NCI-H345 treated with DMSO at 0.1 percent for 48 hours (cell line): ENCODE results near the gene NEDD4.
"Not testable (repeated sequence)": the region's sequence is repeated elsewhere in the genome, so short reads cannot be mapped to it uniquely, and the experiment has no call there.

Experiments
- DNase-seq: peaks from one replicate; lab custom pipeline; 2025; ENCODE audit not compliant: unreplicated experiment; lab: John Stamatoyannopoulos, UW

The NEDD4 gene

DNA sequence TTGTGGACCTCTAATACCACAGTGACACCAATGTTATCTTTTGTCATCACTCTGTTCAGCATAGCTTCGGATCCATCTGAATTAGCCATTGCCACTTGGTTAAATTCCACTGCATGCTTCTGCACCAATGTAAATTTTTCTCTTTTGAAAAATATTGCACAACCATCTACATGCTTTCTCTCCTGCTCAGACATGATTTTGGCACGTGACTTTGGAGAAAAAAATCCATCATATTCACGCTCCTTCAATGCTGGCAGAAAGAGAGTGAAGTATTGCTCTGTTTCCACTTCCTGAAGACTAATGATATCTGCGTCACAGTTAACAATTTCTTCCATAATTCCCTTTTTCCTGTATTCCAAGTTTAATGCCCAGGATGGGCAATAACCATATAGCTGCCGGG, 13.0 kb upstream of the NEDD4 start:
- not testable (repeated sequence) for DNase-seq

DNA sequence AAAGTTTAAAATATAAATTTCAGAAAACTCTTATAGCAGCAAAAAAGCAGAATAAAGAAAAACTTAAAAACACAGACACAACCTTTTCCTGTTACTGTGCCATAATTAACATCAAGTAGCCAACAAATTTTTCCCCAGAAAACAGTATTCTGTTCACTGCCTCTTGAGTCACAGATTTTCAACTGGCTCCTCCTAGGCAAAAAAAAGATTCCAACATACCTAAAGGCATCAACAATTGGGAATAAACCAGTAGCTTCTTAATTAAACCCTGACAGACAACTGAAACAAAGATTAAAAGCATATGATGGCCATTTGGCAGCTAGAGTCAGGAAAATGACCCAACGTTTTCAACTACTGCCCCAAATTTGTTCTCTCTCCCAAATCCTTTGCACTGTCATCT, 10.9 kb upstream of the NEDD4 start:
- DNase-seq: not testable (repeated sequence)

DNA sequence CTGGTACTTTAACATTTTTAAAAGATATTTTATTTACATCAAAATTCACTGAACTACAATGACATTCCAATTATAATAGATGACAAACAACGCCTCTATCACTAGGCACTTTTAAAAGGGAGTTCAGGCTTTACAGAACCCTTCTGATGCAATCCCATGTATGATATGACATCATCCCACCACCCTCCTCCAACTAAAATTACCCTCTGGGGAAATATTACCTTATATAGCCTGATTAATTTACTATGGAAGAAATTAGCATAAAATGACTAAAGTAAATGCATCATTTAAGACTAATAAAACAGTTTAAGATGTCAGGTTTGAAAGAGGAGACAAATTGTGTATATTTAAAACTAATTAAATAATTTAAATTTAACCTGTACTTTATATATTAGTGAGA, 10.4 kb upstream of the NEDD4 start:
- not testable (repeated sequence) for DNase-seq

DNA sequence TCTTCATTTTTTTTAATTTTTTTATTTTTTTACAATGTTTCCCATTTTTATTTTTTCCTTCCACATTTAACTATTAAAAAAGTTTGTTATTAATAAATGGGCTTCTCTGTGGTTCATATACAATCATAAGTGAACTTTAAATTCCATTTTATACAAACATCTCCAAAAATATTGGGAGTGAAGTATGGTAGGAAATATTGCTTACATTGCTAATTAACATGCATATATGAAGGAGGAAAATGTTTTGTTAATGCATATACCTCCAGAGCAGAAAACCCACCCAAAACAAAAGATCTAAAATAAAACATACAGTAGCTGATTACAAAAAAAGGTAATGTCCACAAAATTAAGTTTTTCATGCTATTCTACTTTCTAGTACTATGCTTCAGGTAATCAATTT, 9.9 kb upstream of the NEDD4 start:
- not testable (repeated sequence) for DNase-seq

DNA sequence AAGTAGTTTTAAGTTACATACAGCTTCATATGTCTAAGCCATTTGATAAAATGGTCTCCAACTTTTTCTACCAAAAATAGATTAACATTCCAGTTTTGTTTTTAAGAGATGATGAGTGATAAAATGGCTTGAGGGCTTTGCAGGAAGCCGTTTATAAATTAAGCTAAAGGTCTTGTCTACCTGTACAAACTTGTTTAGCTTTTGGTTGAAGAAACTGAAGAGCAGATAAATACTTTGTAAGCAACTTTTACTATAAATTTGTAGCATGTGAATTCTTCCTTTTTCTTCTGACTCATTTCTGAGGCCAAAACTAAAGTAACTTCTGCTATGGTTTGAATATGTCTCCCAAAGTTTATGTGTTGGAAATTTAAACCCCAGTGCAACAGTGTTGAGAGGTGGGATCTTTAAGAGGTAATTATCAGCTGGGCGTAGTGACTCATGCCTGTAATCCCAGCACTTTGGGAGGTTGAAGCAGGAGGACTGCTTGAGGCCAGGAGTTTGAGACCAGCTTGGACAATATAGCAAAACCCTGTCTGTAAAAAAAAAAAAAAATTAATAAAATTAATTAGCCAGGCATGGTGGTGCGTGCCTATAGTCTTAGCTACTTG, 8.2 kb upstream of the NEDD4 start:
- no peak for DNase-seq

DNA sequence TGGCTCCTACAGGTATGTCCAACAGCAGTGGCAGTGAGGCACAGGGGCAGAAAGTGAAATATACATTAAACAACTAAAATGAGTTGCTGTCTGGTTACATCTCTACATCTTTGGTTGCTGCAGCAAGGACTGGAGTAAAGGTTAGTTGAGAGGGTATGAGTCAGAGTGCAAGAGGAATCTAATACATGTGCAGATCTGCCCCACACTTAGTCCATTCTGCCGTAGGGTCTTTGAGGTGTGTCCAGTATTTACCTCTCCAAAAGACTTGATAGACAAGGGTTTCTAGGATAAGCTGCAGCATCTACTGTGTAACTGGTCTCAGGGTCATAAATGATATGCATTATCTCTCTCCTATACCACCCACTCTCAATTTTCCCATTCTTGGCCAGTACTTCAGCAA, 6.2 kb upstream of the NEDD4 start:
- DNase-seq: no peak

DNA sequence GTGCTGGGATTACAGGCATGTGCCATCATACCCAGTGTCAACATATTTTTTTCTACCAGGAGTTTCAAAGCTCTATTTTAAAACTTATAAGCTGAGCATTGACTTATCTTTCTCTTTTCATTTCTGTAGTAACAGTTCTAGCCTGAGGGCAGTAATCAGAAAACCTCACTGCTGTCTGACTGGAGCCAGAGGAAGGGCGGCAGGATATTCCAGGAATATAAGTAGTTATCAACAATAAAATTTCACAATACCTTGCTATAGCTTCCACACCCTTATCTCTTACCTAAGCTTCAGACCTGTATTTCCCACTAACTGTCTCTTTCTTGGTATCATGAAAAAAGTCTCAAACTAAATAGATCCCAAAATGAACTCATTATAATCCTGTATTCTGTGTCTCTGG, 5.1 kb upstream of the NEDD4 start:
- no peak for DNase-seq

DNA sequence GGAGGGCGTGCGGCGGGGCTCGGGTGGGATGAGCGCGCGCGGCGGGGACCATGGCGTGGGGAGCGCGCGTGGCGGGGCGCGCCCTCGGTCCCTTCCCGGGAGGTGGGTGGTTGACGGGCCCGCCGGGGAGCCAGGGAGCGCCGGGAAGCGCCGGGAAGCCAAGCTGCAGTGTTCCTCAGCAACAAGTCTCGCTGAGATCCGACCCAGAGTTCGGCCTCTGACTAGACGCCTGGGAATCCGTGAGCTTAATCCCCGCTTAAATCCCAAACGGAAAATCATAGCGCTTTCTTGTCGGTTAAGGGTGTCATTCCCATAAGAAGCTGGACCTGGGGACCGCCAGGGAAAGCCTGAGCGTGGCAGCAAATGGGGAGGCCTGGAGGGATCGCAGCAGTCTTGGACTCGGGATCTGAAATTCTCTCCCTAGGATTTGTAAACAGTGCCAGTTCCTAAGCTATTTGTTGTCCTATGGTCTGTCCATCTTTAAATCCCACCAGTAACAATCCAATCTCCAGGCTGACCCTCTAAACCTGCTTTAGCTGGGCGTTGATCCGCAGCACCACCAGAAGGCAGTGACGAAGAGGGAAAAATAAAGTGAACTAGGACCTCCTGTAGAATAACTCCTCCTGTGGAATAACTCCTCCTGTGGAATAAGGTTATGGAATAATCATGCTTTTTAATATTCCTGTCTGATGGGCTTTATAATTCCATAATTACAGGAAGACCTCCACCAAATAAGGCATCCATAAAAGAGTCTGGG, 570 bp upstream of the NEDD4 start:
- DNase-seq: peak; percentile 33

DNA sequence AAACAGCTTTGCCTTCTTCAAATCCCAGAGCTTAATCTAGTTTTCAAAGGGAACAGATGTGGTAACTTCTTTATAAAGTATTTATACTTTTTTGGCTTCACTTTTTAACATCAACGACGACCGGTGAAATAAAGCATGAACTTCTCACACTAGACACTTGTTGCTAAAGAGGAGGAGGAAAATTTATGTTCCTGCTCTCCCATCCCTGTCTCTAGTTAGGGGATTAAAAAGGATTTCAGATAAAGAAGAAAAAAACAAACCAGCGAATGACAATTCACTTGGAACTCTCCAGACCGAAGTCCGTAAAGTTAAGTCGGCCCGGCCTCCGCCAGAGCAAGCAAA, 672 bp downstream of the NEDD4 start:
- DNase-seq: no peak

DNA sequence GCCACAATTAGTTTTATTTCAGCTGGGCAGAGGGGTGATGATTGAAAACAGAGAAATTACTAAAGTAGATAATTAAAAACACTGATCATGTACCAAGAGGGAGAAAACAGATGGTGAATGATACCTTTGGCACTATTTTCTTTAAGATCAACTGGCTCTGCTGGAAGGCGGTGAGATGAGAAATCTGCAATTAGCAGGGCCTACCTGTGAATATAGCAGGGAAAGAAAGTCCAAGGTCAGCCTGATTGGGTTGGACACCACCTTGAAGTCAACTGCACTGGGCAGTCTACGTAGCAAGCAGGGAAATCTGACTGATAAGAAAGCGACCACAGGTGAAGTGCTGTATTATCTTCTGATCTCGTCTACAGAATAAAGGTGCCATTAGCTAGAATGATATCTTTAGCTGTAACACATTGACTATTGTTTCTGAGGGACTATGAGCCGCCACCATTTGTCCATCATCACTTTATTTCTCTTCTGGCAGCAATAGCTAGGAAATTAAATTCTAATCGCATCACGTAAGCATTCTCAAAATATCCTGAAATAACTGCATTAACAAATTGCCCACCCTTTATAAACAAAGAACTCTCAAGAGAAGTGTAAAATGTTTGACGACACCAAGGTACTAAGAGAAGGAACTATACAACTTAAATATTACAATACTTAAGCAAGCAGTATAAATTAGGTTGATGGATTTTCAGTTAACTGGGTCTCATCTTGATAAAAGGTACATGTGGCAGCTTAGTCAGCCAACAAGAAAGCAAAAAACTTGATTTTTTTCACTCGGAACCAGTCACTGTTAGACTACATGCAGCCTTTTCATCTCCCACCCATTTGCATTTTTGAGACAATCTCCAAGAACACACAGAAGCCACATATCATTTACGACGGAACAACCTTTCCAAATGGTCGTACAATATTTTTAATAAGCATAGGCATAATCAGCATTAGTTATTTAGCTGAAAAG, 1.3 kb downstream of the NEDD4 start:
- no peak for DNase-seq

DNA sequence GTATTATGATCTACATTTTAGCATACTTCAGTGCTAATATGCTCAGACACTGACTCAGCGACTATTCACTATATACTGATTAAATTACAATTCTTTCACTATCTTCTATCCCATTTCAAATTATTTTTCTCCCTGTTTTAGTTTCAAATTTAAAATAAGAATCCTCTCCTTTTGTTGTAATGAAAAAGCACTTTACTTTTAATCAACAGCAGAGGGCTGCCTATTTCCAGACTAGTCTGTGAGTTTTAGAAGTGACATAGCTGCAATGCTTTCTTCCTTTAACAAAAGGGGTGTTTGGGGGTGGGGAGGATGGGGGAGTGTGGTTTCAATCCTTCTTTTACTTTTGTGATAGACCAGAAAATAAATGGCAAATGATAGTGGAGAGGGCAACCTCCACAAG, 2.4 kb downstream of the NEDD4 start:
- DNase-seq: no peak

DNA sequence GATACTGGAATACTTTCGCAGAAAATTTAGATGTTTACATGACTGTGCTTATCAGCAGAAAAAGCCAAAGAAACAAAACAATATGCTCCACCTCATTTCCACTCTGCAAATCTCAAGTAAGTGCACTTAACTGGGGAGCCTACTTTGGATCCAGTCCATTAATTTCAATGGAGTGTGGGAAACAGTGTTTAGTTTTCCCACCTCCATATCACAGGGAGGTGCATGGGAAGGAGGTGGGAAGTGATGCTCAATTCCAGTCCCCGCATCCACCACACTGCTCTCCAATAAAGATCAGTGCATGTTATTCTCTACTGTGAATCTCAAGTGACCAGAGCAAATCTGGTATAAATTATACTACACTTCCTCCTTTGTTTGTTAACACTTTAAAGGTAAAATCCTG, 2.9 kb downstream of the NEDD4 start:
- peak; percentile 22 for DNase-seq

DNA sequence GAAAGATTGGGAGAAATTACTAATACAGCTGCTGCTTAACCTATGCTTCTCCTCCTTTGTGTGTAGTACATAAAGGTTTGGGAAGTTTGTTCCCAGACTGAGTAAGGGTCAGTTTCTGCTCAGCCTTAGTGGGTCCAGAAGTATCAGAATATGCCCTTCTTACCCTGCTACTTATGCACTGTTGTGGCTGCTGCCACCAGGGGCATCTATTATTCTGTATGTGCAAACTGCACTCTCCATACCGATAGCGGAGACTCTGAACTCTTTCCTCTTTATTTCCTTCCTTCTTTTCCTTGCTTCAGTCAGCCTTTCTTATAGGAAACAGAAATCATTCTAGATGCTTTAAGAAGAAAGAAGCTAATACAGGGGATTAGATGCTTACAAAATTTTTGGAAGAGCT, 4.0 kb downstream of the NEDD4 start:
- no peak for DNase-seq

DNA sequence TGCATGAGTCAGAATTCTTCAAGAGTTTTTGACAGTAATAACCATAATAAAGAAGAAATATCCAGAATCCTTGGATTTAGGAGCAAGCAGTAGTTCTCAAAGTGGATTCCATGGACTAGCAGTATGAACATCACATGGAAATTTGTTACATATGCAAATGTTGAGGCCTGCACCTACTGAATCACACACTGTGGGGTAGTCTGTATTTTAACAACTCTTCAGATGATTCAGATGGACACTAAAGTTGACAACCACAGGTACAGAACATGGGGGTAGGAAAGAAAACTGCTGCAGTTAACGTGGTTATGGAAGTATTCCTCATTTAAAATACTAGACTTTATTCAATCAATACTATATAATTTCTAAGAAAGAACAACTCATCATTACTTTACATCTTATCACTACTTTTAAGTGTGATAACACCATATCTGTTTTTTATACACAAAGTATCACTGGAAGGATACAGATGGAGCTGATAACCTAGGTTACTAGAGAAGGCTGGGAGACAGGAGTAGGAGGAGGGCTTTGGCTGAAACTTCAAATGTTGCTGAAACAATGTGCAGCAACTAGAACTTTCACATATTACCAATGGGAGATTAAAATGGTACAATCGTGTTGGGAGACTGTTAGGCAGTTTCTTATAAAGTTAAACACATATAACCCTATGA, 11.7 kb downstream of the NEDD4 start:
- no peak for DNase-seq

DNA sequence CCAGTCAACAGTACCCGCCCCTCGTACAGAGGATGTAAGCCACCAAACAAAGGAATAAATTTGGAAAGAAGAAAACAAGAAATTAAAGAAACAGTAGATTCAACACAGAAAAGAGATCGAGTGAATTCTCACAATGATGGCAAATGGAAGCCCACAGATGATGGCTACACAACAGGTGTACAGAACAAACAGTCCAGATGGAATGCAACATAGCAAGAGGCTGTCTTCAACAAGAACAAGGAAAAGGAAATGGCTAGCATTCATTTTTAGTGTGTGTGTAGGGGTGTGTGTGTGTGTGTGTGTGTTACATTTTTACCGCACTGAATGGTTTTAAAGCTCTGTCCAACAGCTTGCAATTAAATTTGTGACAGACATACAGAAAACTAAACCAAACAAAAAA, 12.9 kb downstream of the NEDD4 start:
- DNase-seq: no peak

DNA sequence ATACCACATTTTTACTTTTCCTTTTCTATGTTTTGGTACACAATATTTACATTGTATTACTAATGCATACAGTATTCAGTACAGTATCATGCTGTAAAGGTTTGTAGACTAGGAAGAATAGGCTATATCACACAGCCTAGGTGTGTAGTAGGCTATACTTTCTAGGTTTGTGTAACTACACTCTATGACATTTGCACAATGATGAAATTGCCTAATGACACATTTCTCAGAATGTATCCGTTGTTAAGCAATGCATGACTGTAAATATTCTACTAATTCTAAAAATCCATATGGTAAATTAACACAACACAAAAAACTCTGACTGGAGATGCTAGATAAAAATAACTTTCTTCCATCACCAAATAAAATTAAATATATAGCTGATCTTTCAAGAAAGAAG, 16.2 kb downstream of the NEDD4 start:
- no peak for DNase-seq

DNA sequence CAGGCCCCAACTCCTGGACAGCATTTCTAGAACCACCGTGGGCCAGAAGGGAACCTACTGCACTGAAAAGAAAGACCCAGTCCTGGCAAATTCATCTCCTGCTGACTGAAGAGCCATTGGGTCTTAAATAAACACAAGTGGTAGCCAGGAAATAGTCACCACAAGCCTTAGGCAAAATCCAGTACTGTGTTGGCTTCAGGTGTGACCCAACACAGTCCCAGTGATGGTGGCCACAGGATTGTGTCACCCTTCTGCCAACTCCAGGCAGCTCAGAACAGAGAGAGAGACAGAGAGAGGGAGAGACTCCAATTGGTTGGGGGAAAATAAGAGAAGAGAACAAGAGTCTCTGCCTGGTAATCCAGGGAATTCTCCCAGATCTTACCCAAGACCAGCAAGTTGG, 23.1 kb downstream of the NEDD4 start:
- no peak for DNase-seq

DNA sequence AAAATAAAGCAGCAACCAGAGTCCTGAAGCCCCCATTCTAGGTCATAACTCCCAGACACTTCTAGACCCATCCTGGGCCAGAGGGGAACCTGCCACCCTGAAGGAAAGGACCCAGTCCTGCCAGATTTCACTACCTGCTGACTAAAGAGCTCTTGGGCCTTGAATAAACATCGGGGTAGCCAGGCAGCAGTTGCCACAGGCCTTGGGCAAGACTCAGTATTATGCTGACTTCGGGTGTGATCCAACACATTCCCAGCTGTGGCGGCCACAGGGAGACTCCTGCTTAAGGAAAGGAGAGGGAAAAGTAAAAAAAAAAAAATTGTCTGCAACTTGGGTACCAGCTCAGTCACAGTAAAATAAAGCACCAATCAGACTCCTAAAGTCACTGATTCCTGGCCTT, 23.8 kb downstream of the NEDD4 start:
- DNase-seq: no peak

DNA sequence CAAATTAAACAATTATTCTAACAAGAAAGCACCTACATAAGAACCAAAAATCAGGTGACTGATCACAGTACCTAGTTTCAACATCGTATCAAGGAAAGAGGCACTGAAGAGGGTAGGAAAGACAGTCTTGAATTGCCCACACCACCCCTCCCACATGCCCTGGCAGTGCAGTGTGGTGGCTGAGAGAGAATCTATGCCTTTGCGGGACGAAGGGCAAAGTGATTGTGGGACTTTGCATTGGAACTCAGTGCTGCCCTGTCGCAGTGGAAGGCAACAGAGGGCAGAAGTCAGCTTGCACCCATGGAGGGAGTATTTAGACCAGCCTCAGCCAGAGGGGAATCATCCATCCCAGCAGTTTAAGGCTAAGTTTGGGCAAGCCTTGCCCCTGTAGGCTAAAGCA, 24.5 kb downstream of the NEDD4 start:
- no peak for DNase-seq

DNA sequence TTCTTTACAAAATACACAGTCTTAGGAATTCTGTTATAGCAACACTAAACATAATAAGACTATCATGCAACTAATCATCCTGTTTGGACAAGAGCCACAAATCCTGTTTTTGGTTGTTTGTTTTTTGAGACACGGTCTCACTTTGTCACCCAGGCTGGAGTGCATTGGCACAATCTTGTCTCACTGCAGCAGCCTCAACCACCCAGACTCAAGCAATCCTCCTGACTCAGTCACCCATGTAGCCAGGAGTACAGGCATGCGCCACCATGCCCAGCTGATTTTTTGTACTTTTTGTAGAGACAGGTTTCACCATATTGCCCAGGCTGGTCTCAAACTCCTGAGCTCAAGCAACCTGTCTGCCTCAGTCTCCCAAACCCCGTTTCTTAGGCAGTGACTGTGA, 28.3 kb downstream of the NEDD4 start:
- DNase-seq: no peak

DNA sequence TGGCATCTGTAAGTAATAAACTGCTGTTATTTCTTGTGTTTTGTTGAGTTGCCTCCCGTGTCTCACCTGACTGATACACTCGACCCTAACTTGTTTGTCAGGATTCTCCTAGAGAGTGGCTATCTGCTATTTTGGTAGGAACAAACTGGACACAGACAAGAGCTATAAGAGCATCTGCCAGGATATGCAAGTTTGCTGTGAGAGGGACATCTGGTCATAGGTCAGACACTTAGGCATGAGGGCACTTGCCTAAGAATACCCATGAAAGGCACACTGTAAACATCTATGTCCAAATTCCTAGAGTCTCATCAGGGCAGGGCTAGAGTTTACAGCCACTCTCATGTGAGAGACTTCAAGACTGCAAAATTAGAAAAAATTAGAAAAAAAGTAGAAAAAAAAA, 32.5 kb downstream of the NEDD4 start:
- DNase-seq: no peak
